Measurements from ENCODE around the gene CARMIL1. TPM values are rescaled to one million over a fixed set of nuclear protein-coding genes. Genes with fewer than 3 reads are reported as not detected.

Gene CARMIL1
- total and polyA plus RNA-seq, 10 of the 15 experiments (the other 5 are each of a cell fraction or from before 2014, with no cell fraction given) = 6.4 to 18.1 (median 10.3) TPM

DNA sequence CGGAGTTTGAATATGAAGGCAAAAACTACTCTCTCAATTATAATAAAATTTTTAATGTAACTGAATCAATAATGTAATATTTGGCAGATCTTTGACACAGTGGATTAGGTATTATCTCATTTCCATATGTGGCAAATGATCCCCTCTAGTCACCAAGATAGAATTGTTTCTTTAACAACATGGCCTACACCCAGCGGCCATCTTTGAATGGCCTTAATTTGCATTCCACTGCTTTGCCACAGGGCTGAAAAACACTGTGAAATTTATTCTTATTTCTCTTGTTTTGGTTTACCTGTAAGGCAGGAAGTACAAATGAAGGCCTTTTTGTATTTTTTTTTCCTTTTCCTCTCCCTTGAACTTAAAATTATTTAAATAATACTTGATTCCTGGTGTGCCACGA is 210.2 kb downstream of the CARMIL1 start:
- SMC1A ChIA-PET (ENCODE audit: uncharacterized antibody, unreplicated experiment) = interaction anchor here (0.5 to 8.0 kb wide), 53 partner anchors 9 to 268 kb away, joined by 3 to 191 read pairs (median 4); partner anchors contain the start of gene CARMIL1
- Histone ChIP-seq H3K4me3 (no peak overlapping the region), H4K20me1 (ENCODE audit: control insufficient read depth, insufficient read depth) (no peaks in the 10 kb centered on the region), H3K79me2 (ENCODE audit: control insufficient read depth, insufficient read depth, low read length) (no peaks in the 10 kb centered on the region), H3K4me2 (ENCODE audit: control insufficient read depth, insufficient read depth) (no peak overlapping the region), H2AFZ (ENCODE audit: control insufficient read depth, low read depth, low read length) (no peak overlapping the region), H3K9me3 (replicated peaks; ENCODE audit: control insufficient read depth, insufficient read depth, low read length) (no peaks in the 10 kb centered on the region), H3K27ac (ENCODE audit: control insufficient read depth, insufficient read depth) (no peak overlapping the region; the same call in 1 of the 2 replicates), H3K4me1 (ENCODE audit: control insufficient read depth, insufficient read depth, low read length) (no peaks in the 10 kb centered on the region), H3K27me3 (replicated peaks in 1 of 2; ENCODE audit: control insufficient read depth in 2 of 2, insufficient read depth in 2 of 2, low read length in 1 of 2) (no peaks in the 10 kb centered on the region), H3K9ac (ENCODE audit: control insufficient read depth, insufficient read depth, low read length) (no peak overlapping the region), H3K36me3 (ENCODE audit: control insufficient read depth in 2 of 2, insufficient read depth in 2 of 2, low read length in 1 of 2) (no peaks in the 10 kb centered on the region)
- intact Hi-C loops (cut with micrococcal nuclease; ENCODE audit: unreplicated experiment) = no loop called here
- ATAC-seq (peak; percentile 79), DNase-seq (ENCODE audit: low read depth, low spot score) (no peak), FAIRE-seq (no peak)
- BruUV-seq (replicated peaks) = no TSS peak
- POLR2A ChIA-PET = interaction anchor here (1.9 to 2.5 kb wide), 2 partner anchors 210 to 224 kb away, joined by 9 to 15 read pairs; partner anchors contain the start of gene CARMIL1
- in situ Hi-C loops (cut with MboI) = loop anchor here (5.0 kb wide), 1 partner anchor 217 kb away; no protein-coding TSS in a partner anchor
- no peak for TF ChIP-seq ZNF622 (IDR thresholded peaks at IDR 0.05)
- TF ChIP-seq RAD21 (IDR thresholded peaks at IDR 0.05; ENCODE audit: insufficient read depth, low read depth, low read length) = no peak
- TF ChIP-seq POLR2AphosphoS2 (IDR thresholded peaks at IDR 0.05; ENCODE audit: low read depth, low read length) = no peak
- TF ChIP-seq YY1 (IDR thresholded peaks at IDR 0.05; ENCODE audit: low read depth, low read length) = peak; percentile 70
- WGBS (ENCODE audit: insufficient coverage, insufficient replicate concordance, low lambda C conversion rate, missing lambda C conversion rate) = 16% methylated on average over 3 of the region's 3 CpGs
- RAD21 ChIA-PET (ENCODE audit: unreplicated experiment) = interaction anchor here (0.5 to 9.9 kb wide), 38 partner anchors 12 to 266 kb away, joined by 3 to 219 read pairs (median 5); partner anchors contain the start of gene CARMIL1
- CTCF ChIA-PET = interaction anchor here (0.6 to 14.5 kb wide), 59 partner anchors 11 to 503 kb away, joined by 3 to 362 read pairs (median 6); partner anchors contain the start of gene CARMIL1

DNA sequence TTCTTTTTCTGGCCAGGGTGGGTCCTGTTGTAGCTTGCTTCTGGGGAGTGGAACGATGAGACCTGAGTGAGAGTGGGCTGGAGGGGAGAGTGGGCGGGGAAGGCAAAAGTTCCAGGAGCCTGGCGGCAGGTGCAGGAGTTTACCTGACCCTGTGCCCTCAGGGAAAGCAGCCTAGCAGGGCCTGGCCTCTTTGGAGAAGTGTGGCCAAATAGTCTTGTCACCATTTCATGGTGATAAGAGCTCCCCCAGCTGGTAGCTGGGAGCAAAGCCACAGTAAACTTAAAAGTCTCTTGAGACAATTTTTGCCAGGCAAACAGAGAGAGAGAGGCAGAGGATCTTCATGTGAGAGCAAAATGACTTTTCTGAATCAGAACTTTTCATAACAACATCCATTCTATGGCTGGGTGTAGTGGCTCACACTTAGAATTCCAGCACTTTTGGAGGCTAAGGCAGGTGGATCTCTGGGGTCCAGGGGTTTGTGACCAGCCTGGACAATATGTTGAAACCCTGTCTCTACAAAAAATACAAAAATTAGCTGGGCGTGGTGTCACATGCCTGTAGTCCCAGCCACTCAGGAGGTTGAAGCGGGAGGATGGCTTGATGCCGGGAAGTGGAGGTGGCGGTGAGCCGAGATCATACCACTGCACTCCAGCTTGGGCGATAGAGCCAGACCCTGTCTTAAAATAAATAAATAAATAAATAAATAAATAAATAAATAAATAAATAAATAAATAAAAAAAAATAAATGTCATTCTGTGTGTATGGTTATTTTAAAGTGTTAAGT is 211.0 kb downstream of the CARMIL1 start:
- no TSS peak for BruUV-seq (replicated peaks)
- peak overlapping the region; percentile 41 for H2AFZ ChIP-seq (ENCODE audit: control insufficient read depth, low read depth, low read length)
- ChIA-PET CTCF (interaction anchor here (0.6 to 14.5 kb wide), 65 partner anchors 10 to 502 kb away, joined by 3 to 362 read pairs (median 6); partner anchors contain the start of gene CARMIL1), RAD21 (ENCODE audit: unreplicated experiment) (interaction anchor here (0.5 to 9.9 kb wide), 43 partner anchors 13 to 354 kb away, joined by 3 to 219 read pairs (median 5); partner anchors contain the start of gene CARMIL1), POLR2A (interaction anchor here (1.0 to 2.5 kb wide), 4 partner anchors 203 to 225 kb away, joined by 3 to 15 read pairs (median 6); partner anchors contain the start of gene CARMIL1), SMC1A (ENCODE audit: uncharacterized antibody, unreplicated experiment) (interaction anchor here (0.5 to 8.0 kb wide), 60 partner anchors 10 to 269 kb away, joined by 3 to 191 read pairs (median 4); partner anchors contain the start of gene CARMIL1)
- DNase-seq (ENCODE audit: low read depth, low spot score) (peak; percentile 42), ATAC-seq (peak; percentile 99), FAIRE-seq (no peak)
- H3K79me2 ChIP-seq (ENCODE audit: control insufficient read depth, insufficient read depth, low read length) = no peaks in the 10 kb centered on the region
- WGBS (ENCODE audit: insufficient coverage, insufficient replicate concordance, low lambda C conversion rate, missing lambda C conversion rate) = 52% methylated on average over 9 of the region's 9 CpGs
- H3K36me3 ChIP-seq (ENCODE audit: control insufficient read depth in 2 of 2, insufficient read depth in 2 of 2, low read length in 1 of 2) = no peaks in the 10 kb centered on the region
- H3K9ac ChIP-seq (ENCODE audit: control insufficient read depth, insufficient read depth, low read length) = no peak overlapping the region
- H3K9me3 ChIP-seq (replicated peaks; ENCODE audit: control insufficient read depth, insufficient read depth, low read length) = no peaks in the 10 kb centered on the region
- no peak overlapping the region for H3K4me3 ChIP-seq
- in situ Hi-C loops (cut with MboI) (no loop called here), intact Hi-C loops (cut with micrococcal nuclease; ENCODE audit: unreplicated experiment) (loop anchor here (1.0 to 5.0 kb wide), 4 partner anchors 113 to 268 kb away; no protein-coding TSS in a partner anchor)
- no peaks in the 10 kb centered on the region for H3K4me1 ChIP-seq (ENCODE audit: control insufficient read depth, insufficient read depth, low read length)
- H4K20me1 ChIP-seq (ENCODE audit: control insufficient read depth, insufficient read depth) = no peaks in the 10 kb centered on the region
- no peak overlapping the region for H3K4me2 ChIP-seq (ENCODE audit: control insufficient read depth, insufficient read depth)
- H3K27me3 ChIP-seq (replicated peaks in 1 of 2; ENCODE audit: control insufficient read depth in 2 of 2, insufficient read depth in 2 of 2, low read length in 1 of 2) = no peaks in the 10 kb centered on the region
- H3K27ac ChIP-seq (ENCODE audit: control insufficient read depth, insufficient read depth) = no peak overlapping the region; the same call in 1 of the 2 replicates
- TF ChIP-seq RUNX3 (IDR thresholded peaks at IDR 0.05; ENCODE audit: low read length) (peak; percentile 73), TCF12 (IDR thresholded peaks at IDR 0.05; ENCODE audit: low read depth, low read length) (0 out of 2 replicates have a peak, but pooled peaks have one; percentile 26), ASH2L (IDR thresholded peaks at IDR 0.05; ENCODE audit: borderline replicate concordance, low read depth) (no peak), RB1 (IDR thresholded peaks at IDR 0.05; ENCODE audit: borderline replicate concordance) (0 out of 2 replicates have a peak, but pooled peaks have one; percentile 34), NR2F1 (conservative IDR thresholded peaks at IDR 0.05) (peak; percentile 56), ATF7 (IDR thresholded peaks at IDR 0.05; ENCODE audit: low read depth) (no peak), CHD4 (IDR thresholded peaks at IDR 0.05) (no peak), MYC (IDR thresholded peaks at IDR 0.05; ENCODE audit: insufficient read depth, insufficient read length, insufficient replicate concordance, low read length, severe bottlenecking) (no peak), NFXL1 (IDR thresholded peaks at IDR 0.05; ENCODE audit: borderline replicate concordance) (no peak)
- TF ChIP-seq, protein P1, sequence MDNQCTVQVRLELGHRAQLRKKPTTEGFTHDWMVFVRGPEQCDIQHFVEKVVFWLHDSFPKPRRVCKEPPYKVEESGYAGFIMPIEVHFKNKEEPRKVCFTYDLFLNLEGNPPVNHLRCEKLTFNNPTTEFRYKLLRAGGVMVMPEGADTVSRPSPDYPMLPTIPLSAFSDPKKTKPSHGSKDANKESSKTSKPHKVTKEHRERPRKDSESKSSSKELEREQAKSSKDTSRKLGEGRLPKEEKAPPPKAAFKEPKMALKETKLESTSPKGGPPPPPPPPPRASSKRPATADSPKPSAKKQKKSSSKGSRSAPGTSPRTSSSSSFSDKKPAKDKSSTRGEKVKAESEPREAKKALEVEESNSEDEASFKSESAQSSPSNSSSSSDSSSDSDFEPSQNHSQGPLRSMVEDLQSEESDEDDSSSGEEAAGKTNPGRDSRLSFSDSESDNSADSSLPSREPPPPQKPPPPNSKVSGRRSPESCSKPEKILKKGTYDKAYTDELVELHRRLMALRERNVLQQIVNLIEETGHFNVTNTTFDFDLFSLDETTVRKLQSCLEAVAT (IDR thresholded peaks at IDR 0.05) = no peak
